NCI-H510A (cell line): ENCODE data around the gene COL18A1.
"Not testable (repeated sequence)": the region's sequence is repeated elsewhere in the genome, so short reads cannot be mapped to it uniquely, and the experiment has no call there.

Experiments used
- DNase-seq: peaks from one replicate; lab custom pipeline; 2025; lab: John Stamatoyannopoulos, UW

The COL18A1 gene

GRCh38 chr21:45441431-45442255 lies 36.7 kb downstream of the COL18A1 start:
- no peak for DNase-seq

- DNase-seq = no peak
Observed at GRCh38 chr21:45442276-45442675, 37.3 kb downstream of the COL18A1 start.

GRCh38 chr21:45442686-45443594 lies 38.0 kb downstream of the COL18A1 start:
- not testable (repeated sequence) for DNase-seq

GRCh38 chr21:45443595-45444181 lies 38.7 kb downstream of the COL18A1 start:
- no peak for DNase-seq

- DNase-seq = no peak
Observed at GRCh38 chr21:45444385-45444784, 39.4 kb downstream of the COL18A1 start.

GRCh38 chr21:45445369-45445768 lies 40.4 kb downstream of the COL18A1 start:
- DNase-seq = no peak

- DNase-seq = no peak
Observed at GRCh38 chr21:45447821-45448220, 42.9 kb downstream of the COL18A1 start.

GRCh38 chr21:45448283-45448809 lies 43.4 kb downstream of the COL18A1 start:
- no peak for DNase-seq

GRCh38 chr21:45448810-45449657 lies 44.1 kb downstream of the COL18A1 start:
- no peak for DNase-seq

GRCh38 chr21:45449658-45450422 lies 44.9 kb downstream of the COL18A1 start:
- no peak for DNase-seq

GRCh38 chr21:45450423-45451090 lies 45.6 kb downstream of the COL18A1 start:
- no peak for DNase-seq

GRCh38 chr21:45451091-45451740 lies 46.3 kb downstream of the COL18A1 start:
- DNase-seq = no peak

- no peak for DNase-seq
Observed at GRCh38 chr21:45451771-45452182, 46.8 kb downstream of the COL18A1 start.

GRCh38 chr21:45452696-45453307 lies 47.8 kb downstream of the COL18A1 start:
- no peak for DNase-seq

- no peak for DNase-seq
Observed at GRCh38 chr21:45453308-45453950, 48.5 kb downstream of the COL18A1 start.

GRCh38 chr21:45454060-45454925 lies 49.3 kb downstream of the COL18A1 start:
- DNase-seq = no peak

GRCh38 chr21:45454926-45455673 lies 50.1 kb downstream of the COL18A1 start:
- DNase-seq = no peak
